Gastrocnemius medialis (tissue), 4 donors: Measurements from ENCODE around the gene FEM1B. TPM values are rescaled to one million over a fixed set of nuclear protein-coding genes. Genes with fewer than 3 reads are reported as not detected.

Source experiments
- ATAC-seq, 2 donors: fragments of 150-250 bp; one replicate each; pipeline ENCODE4 v1.9.1; 2016
- DNase-seq, 2 donors: peaks; one replicate each; pipeline ENCODE4 v3.0.0-alpha.2; 2019
- H3K27ac ChIP-seq, 4 donors: fragments of 200-600 bp; sonication (generic); 1 replicate in 1 of 4; 2 replicates in 3 of 4; pipeline ENCODE4 v1.5.1; 2016 to 2018; ENCODE audit warnings: mild to moderate bottlenecking in 2 of 4, moderate library complexity in 1 of 4
- H3K27me3 ChIP-seq, 3 donors: fragments of 200-600 bp; sonication (generic) in 2 of 3; 1 replicate in 1 of 3; 2 replicates in 2 of 3; pipeline versions ENCODE4 v1.5.1 to v1.6.0; 2016 to 2019; ENCODE audit warnings: mild to moderate bottlenecking in 1 of 3, moderate library complexity in 1 of 3
- H3K36me3 ChIP-seq, 2 donors: fragments of 200-600 bp; sonication (generic) in 1 of 2; one replicate each; pipeline ENCODE4 v1.5.1; 2017 to 2018
- H3K4me1 ChIP-seq, 2 donors: fragments of 200-600 bp; sonication (generic) in 1 of 2; one replicate each; pipeline ENCODE4 v1.5.1; 2016 to 2017; ENCODE audit warnings: mild to moderate bottlenecking in 2 of 2
- H3K4me3 ChIP-seq, 4 donors: fragments of 200-600 bp; sonication (generic) in 3 of 4; 1 replicate in 1 of 4; 2 replicates in 3 of 4; pipeline ENCODE4 v1.5.1; 2016 to 2019; ENCODE audit warnings: mild to moderate bottlenecking in 2 of 4
- H3K9me3 ChIP-seq, 3 donors: fragments of 200-600 bp; sonication (generic) in 2 of 3; 1 replicate in 1 of 3; 2 replicates in 2 of 3; pipeline ENCODE4 v1.5.1; 2016 to 2019
- CTCF ChIP-seq, 5 experiments: fragments of 450-650 bp in 3 of 5; fragments of 200-600 bp in 2 of 5; sonication (generic) in 2 of 5; IDR thresholded peaks in 4 of 5; conservative IDR thresholded peaks in 1 of 5; 1 replicate in 4 of 5; 2 replicates in 1 of 5; pipeline ENCODE4 v1.5.1; 2016 to 2019; ENCODE audit warnings: antibody characterized with exemption in 5 of 5, mild to moderate bottlenecking in 3 of 5, moderate library complexity in 3 of 5
- POLR2A ChIP-seq, 2 donors: fragments of 450-650 bp; IDR thresholded peaks; one replicate each; pipeline ENCODE4 v1.6.1; 2017; ENCODE audit warnings: antibody characterized with exemption in 2 of 2, mild to moderate bottlenecking in 2 of 2, moderate library complexity in 2 of 2
- in situ Hi-C, 4 donors: fragments of 200-750 bp; cut with MboI; loops; one replicate each; pipeline versions ENCODE4 v1.15.0 to v1.8.0; 2017; ENCODE audit warnings: low sequenced_read_pairs in 4 of 4
- intact Hi-C: fragments of 100-400 bp; cut with DNase I; formaldehyde crosslinking; loops from one replicate; pipeline ENCODE4 v1.15.1; 2023; ENCODE audit warnings: low total_unique reads
- total RNA-seq, 4 donors: library from RNA; depleted of rRNA; stranded (reverse); fragments of >200 nt; gene quantifications; one replicate each; pipeline versions ENCODE4 v1.1.0 to v1.2.3, GENCODE V29; 2016

FEM1B gene
- total RNA-seq, 4 donors from 2014 or later = 80.8 to 158 (median 124) TPM

- in situ Hi-C loops (loop anchor here in 2 of 4 donors (25.0 kb wide), 2 partner anchors 225 to 350 kb away; no protein-coding TSS in a partner anchor), intact Hi-C loops (no loop called here)
These were observed 34.5 kb downstream of the FEM1B start for GRCh38 chr15:68311859-68312557.

GRCh38 chr15:68312701-68313204, 35.2 kb downstream of the FEM1B start:
- Histone ChIP-seq H3K4me3 (no peak overlapping the region), H3K27ac (no peak overlapping the region), H3K27me3 (no peaks in the 10 kb centered on the region), H3K9me3 (no peaks in the 10 kb centered on the region), H3K36me3 (no peaks in the 10 kb centered on the region), H3K4me1 (peaks cover 5 to 10% of the 10 kb centered on the region in 2 donors)
- no peak for ATAC-seq
- intact Hi-C loops (no loop called here), in situ Hi-C loops (loop anchor here in 2 of 4 donors (25.0 kb wide), 2 partner anchors 225 to 350 kb away; no protein-coding TSS in a partner anchor)
- no peak for TF ChIP-seq CTCF (IDR thresholded peaks at IDR 0.05 in 4 of 5, conservative IDR thresholded peaks at IDR 0.05 in 1 of 5)
- TF ChIP-seq POLR2A (IDR thresholded peaks at IDR 0.05) = no peak
- DNase-seq = no peak

More at GRCh38 chr15:68311859-68312557, 34.5 kb downstream of the FEM1B start:
- Histone ChIP-seq H3K36me3 (no peaks in the 10 kb centered on the region), H3K4me3 (no peak overlapping the region), H3K27me3 (no peaks in the 10 kb centered on the region), H3K4me1 (peaks cover 5 to 10% of the 10 kb centered on the region in 2 donors), H3K27ac (no peak overlapping the region), H3K9me3 (no peaks in the 10 kb centered on the region)
- TF ChIP-seq POLR2A (IDR thresholded peaks at IDR 0.05) (no peak), CTCF (IDR thresholded peaks at IDR 0.05 in 4 of 5, conservative IDR thresholded peaks at IDR 0.05 in 1 of 5) (no peak)
- ATAC-seq (no peak), DNase-seq (no peak)

GRCh38 chr15:68313501-68314410, 36.2 kb downstream of the FEM1B start:
- Histone ChIP-seq H3K4me3 (no peak overlapping the region), H3K27ac (no peak overlapping the region), H3K4me1 (peaks cover 5 to 10% of the 10 kb centered on the region in 2 donors), H3K27me3 (no peaks in the 10 kb centered on the region), H3K9me3 (no peaks in the 10 kb centered on the region), H3K36me3 (no peaks in the 10 kb centered on the region)
- DNase-seq (no peak), ATAC-seq (no peak)
- intact Hi-C loops (no loop called here), in situ Hi-C loops (loop anchor here in 2 of 4 donors (25.0 kb wide), 2 partner anchors 224 to 349 kb away; no protein-coding TSS in a partner anchor)
- TF ChIP-seq POLR2A (IDR thresholded peaks at IDR 0.05) (no peak), CTCF (IDR thresholded peaks at IDR 0.05 in 4 of 5, conservative IDR thresholded peaks at IDR 0.05 in 1 of 5) (no peak)

- TF ChIP-seq CTCF (IDR thresholded peaks at IDR 0.05 in 4 of 5, conservative IDR thresholded peaks at IDR 0.05 in 1 of 5) (no peak), POLR2A (IDR thresholded peaks at IDR 0.05) (no peak)
- no peaks in the 10 kb centered on the region for H3K27me3 ChIP-seq
- no peak for DNase-seq
- no peaks in the 10 kb centered on the region for H3K36me3 ChIP-seq
- in situ Hi-C loops (loop anchor here in 2 of 4 donors (25.0 kb wide), 2 partner anchors 223 to 348 kb away; no protein-coding TSS in a partner anchor), intact Hi-C loops (no loop called here)
- ATAC-seq = no peak
- H3K4me1 ChIP-seq = peaks cover 5 to 10% of the 10 kb centered on the region in 2 donors
- no peaks in the 10 kb centered on the region for H3K9me3 ChIP-seq
- H3K27ac ChIP-seq = no peak overlapping the region
- H3K4me3 ChIP-seq = no peak overlapping the region
These were observed 37.0 kb downstream of the FEM1B start for GRCh38 chr15:68314563-68314962.
